K562 (cell line): ENCODE results near the gene RNF43. TPM values are rescaled to one million over a fixed set of nuclear protein-coding genes. Genes with fewer than 3 reads are reported as not detected.
A peak's percentile ranks its signal among the peaks of the same experiment; 100 is the strongest.

ENCODE experiments used
- ARNT ChIP-seq, 2 experiments: fragments of 450-650 bp; IDR thresholded peaks; 2 replicates each; pipeline ENCODE4 v1.6.1; 2016; ENCODE audit warnings: mild to moderate bottlenecking in 1 of 2
- BCLAF1 ChIP-seq, 2 experiments: fragments of 450-650 bp in 1 of 2; IDR thresholded peaks; 2 replicates each; pipeline ENCODE4 v1.6.1; 2011 to 2017; ENCODE audit warnings: low read depth in 2 of 2, antibody characterized with exemption in 1 of 2, borderline replicate concordance in 1 of 2, low read length in 1 of 2, mild to moderate bottlenecking in 1 of 2, mixed read lengths in 1 of 2; ENCODE audit not compliant: control insufficient read depth in 1 of 2
- CHAMP1 ChIP-seq: fragments of 450-650 bp; IDR thresholded peaks from 2 replicates; pipeline ENCODE4 v1.6.1; 2016; ENCODE audit warnings: mild to moderate bottlenecking
- CHD2 ChIP-seq: IDR thresholded peaks from 2 replicates; pipeline ENCODE4 v1.6.1; 2011; ENCODE audit warnings: low read depth, low read length
- E2F1 ChIP-seq: sonication (generic); formaldehyde crosslinking; IDR thresholded peaks from 2 replicates; pipeline ENCODE4 v1.8.1; 2023; ENCODE audit warnings: mild to moderate bottlenecking, missing genetic modification reagents, moderate library complexity
- FOXA3 ChIP-seq, 2 experiments: fragments of 450-650 bp in 1 of 2; sonication (generic) in 1 of 2; formaldehyde crosslinking; IDR thresholded peaks in 1 of 2; conservative IDR thresholded peaks in 1 of 2; 2 replicates each; pipeline versions ENCODE4 v1.4.0 to v1.8.0; 2020 to 2022; ENCODE audit warnings: mild to moderate bottlenecking in 2 of 2, missing genetic modification reagents in 1 of 2
- NRF1 ChIP-seq, 2 experiments: fragments of 450-650 bp; IDR thresholded peaks in 1 of 2; conservative IDR thresholded peaks in 1 of 2; 2 replicates each; pipeline ENCODE4 v1.6.1; 2014; ENCODE audit warnings: mild to moderate bottlenecking in 2 of 2
- SP2 ChIP-seq: IDR thresholded peaks from 2 replicates; pipeline ENCODE4 v1.6.1; 2011; ENCODE audit warnings: mild to moderate bottlenecking, low read depth, low read length, moderate library complexity; ENCODE audit not compliant: poor library complexity, severe bottlenecking; ENCODE audit errors: extremely low read depth
- THRA ChIP-seq: fragments of 450-650 bp; IDR thresholded peaks from 2 replicates; pipeline ENCODE4 v1.6.1; 2017; ENCODE audit warnings: mild to moderate bottlenecking, moderate library complexity
- ZNF707 ChIP-seq: fragments of 250-450 bp; sonication (Bioruptor Pico); conservative IDR thresholded peaks from 2 replicates; pipeline ENCODE4 v1.8.0; 2022; ENCODE audit warnings: inconsistent platforms, mild to moderate bottlenecking, moderate library complexity
- polyA plus RNA-seq, 8 experiments: library from polyadenylated mRNA; depleted of rRNA in 4 of 8; stranded (reverse) in 5 of 8; unstranded in 3 of 8; fragments of >200 nt; fragmentation: Nextera tagmentation in 2 of 8; fragmentation: Illumina TruSeq in 1 of 8; extraction: Ambion mirVana in 2 of 8; extraction: Trizol in 1 of 8; gene quantifications; 2 replicates each; pipeline versions ENCODE4 v1.2.1 to v1.2.3, GENCODE V29; 2011 to 2014; ENCODE audit warnings: inconsistent platforms in 1 of 8, missing spikeins in 1 of 8
- total RNA-seq, 7 experiments: library from RNA; depleted of rRNA in 6 of 7; stranded (reverse); fragments of >200 nt in 6 of 7; fragmentation: Illumina TruSeq in 2 of 7; extraction: Trizol in 2 of 7; gene quantifications; 2 replicates each; pipeline versions ENCODE4 v1.2.1 to v1.2.3, GENCODE V29; 2011 to 2021; ENCODE audit warnings: low replicate concordance in 1 of 7

RNF43 gene
- total and polyA plus RNA-seq, 9 of the 15 experiments (the other 6 are each of a cell fraction or from before 2014, with no cell fraction given): 0.29 to 2.7 (median 1.4) TPM

- TF ChIP-seq E2F1 (CRISPR knock-in tag) (no peak), NRF1 (conservative IDR thresholded peaks at IDR 0.05 in 1 of 2, IDR thresholded peaks at IDR 0.05 in 1 of 2) (no peak), CHD2 (no peak), CHAMP1 (no peak), THRA (no peak), ZNF707 (CRISPR knock-in tag) (no peak), FOXA3 (CRISPR knock-in tag; conservative IDR thresholded peaks at IDR 0.05 in 1 of 2, IDR thresholded peaks at IDR 0.05 in 1 of 2) (peak in 1 of 2 experiments; percentile 79; a peak in 2 of 4 replicates), SP2 (no peak), BCLAF1 (IDR thresholded peaks at IDR 0.05; ENCODE audit: borderline replicate concordance in 1 of 2, control insufficient read depth in 1 of 2, low read depth in 2 of 2, low read length in 1 of 2) (no peak), ARNT (IDR thresholded peaks at IDR 0.05) (peak in 1 of 2 experiments; percentile 72; a peak in 1 of 4 replicates)
Measured at GRCh38 chr17:58412961-58413586, 4.3 kb downstream of the RNF43 start (continued).
